Dermis microvascular lymphatic vessel endothelial cell (primary cell): ENCODE data around the gene LSM2. TPM values are rescaled to one million over a fixed set of nuclear protein-coding genes. Genes with fewer than 3 reads are reported as not detected.
A peak's percentile ranks its signal among the peaks of the same experiment; 100 is the strongest.
"Not testable (repeated sequence)": the region's sequence is repeated elsewhere in the genome, so short reads cannot be mapped to it uniquely, and the experiment has no call there.

Source experiments
- DNase-seq, 2 donors: peaks; one replicate each; pipeline versions ENCODE4 v3.0.0 to v3.0.0-alpha.2; 2010; ENCODE audit warnings: low read depth in 2 of 2
- total RNA-seq: library from RNA; depleted of rRNA; stranded (reverse); fragments of >200 nt; gene quantifications from 2 replicates; pipeline ENCODE4 v1.2.1, GENCODE V29; 2014

LSM2 gene
- total RNA-seq, 1 donor from 2014 or later = 39.2 TPM

DNA sequence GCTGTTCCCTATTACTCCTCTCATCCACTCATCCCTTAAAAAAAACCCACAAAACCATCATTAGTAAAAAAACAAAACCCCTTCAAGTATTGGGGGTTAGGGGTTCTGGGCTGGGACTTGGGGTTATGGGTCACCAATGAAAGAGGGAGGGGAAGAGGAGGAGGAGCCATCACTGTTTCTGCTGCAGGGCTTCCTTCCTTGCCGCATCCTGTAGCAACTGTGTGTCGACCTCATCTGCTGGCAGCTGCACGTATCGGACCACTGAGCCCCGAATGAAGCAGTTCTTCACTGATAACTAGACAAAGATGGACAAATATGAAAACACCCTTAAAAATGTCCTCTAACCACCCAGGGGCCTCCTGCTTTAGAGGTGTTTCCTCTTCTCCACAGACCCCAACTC is 9.2 kb downstream of the LSM2 start:
- no peak for DNase-seq

GRCh38 chr6:31796993-31797385 is 9.8 kb downstream of the LSM2 start:
- no peak for DNase-seq

GRCh38 chr6:31795616-31796298 is 11.0 kb downstream of the LSM2 start, which contains the start of gene VARS1:
VARS1 (minus strand) TSS chr6:31795752; CDS start chr6:31795217, 535 bp downstream.
- DNase-seq = peak; percentile 75 to 92

GRCh38 chr6:31794866-31795615 is 11.7 kb downstream of the LSM2 start:
- DNase-seq = no peak

DNA sequence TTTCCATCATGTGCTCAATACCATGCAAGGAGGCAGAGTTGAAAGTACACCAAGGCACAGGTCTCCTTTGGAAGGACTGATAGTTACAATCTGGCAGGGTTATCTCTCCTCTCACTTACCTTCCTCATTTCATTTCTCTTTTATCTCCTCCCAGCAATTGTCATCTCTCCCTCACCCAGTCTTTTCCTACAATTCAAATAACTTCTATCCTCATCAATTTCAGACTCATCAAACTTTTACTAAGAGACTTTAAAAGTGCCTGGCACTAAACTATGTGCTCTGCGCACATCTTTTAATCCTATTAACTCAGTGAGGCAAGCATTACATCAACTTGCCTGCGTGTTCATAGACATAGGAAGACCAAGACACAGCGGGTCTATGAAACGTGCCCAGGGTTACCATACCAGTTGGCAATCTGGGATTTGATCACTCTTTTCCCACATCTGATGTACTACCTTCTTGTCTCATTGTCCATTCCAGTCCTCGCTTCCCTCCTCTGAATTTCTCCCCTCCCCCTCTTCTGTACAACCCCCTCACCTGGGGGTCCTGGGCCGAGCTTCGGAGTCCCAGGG is 12.4 kb downstream of the LSM2 start:
- DNase-seq = peak in 1 of 2 donors; percentile 32

- DNase-seq = not testable (repeated sequence)
Measured at GRCh38 chr6:31793927-31794245, 12.9 kb downstream of the LSM2 start.

- peak in 1 of 2 donors; percentile 68 for DNase-seq
Measured at GRCh38 chr6:31792761-31793171, 14.0 kb downstream of the LSM2 start.

- no peak for DNase-seq
Measured at GRCh38 chr6:31792090-31792374, 14.7 kb downstream of the LSM2 start.

DNA sequence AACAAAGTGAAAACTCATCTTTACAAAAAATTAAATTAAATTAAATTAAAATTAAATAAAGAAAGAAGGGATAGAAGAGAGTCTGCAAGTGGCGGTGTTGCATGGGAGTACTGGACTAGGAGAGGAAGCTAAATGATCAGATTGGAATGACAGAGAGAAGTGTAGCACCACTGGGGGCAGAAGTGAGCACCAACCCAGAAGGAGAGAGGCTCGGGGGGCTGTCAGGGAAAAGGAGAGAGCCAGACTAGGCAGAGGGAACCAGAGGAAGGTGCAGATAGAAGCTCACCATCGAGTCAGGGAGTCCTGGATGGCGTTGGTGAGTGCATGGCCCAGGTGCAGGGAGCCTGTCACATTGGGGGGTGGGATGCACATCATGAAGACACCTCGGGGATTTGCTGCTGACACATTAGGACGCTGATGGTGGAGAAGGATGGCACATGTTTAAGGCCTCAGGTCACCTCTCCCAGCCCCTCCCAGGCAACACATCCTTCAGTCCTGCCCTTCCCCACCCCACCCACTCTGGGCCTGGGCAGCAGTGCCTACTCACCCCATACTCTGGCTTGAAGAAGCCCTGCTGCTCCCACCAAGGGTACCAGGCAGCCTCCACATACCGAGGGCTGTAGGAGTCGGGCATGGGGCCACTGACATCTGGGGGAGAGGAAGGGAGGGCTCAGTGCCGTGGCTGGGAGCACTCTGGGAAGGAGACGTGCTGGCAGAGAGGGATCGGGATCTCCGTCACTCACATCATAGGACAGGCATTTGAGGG is 15.3 kb downstream of the LSM2 start:
- DNase-seq = peak in 1 of 2 donors; percentile 48

- DNase-seq = no peak
Measured at GRCh38 chr6:31785475-31785874, 21.3 kb downstream of the LSM2 start.

DNA sequence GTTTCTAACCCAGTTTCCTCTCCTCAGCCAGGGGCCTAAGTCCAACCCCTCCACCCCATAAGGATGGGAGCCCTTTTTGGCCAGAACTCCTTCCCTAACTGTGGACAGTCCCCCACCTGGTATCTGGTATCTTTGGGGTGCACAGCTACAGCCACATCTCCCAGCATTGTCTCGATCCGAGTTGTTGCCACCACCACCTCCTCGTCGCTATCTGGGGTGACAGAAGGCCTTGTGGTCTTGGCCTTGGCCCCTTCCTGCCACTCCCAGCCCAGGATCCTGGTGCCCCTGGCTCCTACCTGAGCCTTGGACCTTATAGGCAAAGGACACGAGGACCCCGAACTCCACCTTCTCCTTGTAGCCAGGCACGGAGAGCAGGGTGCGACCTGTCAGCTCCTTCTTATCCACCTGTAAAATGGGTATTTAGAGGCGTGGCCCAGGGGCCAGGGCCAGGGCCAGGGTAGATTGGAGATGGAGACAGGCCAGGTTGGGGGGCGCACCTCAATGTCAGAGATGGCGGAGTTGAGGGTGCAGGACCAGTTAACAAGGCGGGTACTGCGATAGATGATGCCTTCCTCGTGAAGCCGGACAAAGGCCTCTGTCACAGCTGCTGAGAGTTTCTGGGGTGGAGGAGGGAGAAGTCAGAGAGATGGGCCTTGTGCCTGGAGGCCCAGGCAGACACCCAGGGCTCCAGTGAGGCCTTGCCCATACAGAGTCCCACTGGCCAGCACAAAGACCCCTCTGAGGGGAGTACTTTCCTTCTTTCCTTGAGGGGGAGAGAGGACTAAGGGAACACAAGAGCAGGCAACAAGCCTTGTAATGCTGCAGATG is 22.5 kb downstream of the LSM2 start:
- DNase-seq = no peak

DNA sequence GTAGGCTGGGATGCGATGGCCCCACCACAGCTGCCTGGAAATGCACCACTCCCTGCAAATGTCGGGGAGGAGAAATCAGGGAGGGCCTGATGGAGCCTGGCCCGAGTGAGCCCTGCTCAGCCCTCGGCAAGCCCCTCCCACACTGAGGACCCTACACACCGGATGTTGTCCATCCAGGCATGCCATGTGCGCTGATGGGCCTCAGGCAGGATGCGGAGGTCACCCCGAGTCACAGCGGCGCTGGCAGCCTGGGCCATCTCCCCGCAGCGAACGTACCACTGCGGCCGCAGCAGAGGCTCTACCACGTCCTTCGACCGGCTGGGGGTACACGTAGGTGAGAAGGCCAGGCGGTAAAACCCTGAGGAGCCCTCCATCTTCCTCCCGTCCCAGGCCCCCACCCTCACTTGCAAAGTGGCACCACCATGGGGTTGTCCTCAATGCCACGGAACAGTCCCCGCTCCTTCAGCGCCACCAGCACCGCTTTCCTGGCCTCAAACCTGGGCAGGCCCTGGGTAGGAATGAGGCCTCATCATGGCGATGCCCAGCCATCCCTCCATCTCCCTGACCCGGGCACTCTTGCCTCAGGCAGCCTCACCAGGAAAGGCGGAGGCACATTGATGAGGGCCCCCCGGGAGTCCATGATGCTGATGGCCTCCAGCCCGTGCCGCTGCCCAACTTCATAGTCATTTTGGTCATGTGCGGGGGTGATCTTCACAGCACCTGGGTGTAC is 24.5 kb downstream of the LSM2 start:
- no peak for DNase-seq

- no peak for DNase-seq
Measured at GRCh38 chr6:31781244-31782125, 25.3 kb downstream of the LSM2 start.

DNA sequence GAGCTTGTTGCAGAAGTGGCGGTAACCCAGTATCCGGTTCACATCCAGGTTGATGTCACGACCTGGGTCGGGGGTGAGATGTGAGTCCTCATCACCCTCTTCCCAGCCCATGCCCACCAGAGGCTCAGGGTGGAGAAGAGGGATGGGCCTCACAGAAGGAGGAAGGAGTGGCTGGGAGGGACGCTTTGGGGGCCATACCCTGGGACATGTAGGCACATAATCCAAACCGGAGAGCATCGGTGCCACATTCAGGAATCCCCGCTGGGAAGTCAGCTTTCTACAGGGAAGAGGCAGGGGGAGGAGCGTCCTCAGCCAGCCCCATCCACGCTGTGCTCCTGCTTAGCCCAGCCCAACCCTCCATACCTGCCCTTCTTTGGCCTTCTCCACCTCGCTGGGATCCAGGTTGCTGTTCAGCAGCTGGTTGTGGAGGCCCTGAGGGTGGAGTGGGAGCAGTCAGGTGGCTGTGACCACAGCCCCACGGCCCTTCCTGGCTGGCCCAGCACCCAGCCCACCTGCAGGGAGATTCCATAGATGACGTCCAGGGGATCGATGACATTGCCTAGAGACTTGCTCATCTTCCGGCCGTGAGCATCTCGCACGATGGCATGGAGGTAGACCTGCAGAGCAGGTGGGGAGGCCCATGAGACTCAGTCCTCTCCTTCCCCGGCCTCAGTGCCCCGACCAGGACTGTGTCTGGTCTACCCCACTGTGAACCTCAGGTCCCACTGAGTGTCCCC is 26.1 kb downstream of the LSM2 start:
- DNase-seq = no peak

- DNase-seq = no peak
Measured at GRCh38 chr6:31779908-31780307, 26.9 kb downstream of the LSM2 start.

- no peak for DNase-seq
Measured at GRCh38 chr6:31778999-31779885, 27.5 kb downstream of the LSM2 start.

GRCh38 chr6:31778193-31778592 is 28.6 kb downstream of the LSM2 start:
- DNase-seq = no peak

- no peak for DNase-seq
Measured at GRCh38 chr6:31777667-31778050, 29.1 kb downstream of the LSM2 start.
